Amniotic epithelial cell (primary cell): ENCODE data around the gene KRT73.

Source experiments
- DNase-seq: peaks from one replicate; pipeline ENCODE4 v3.0.0-alpha.2; 2010; ENCODE audit warnings: low read depth

The KRT73 gene

DNA sequence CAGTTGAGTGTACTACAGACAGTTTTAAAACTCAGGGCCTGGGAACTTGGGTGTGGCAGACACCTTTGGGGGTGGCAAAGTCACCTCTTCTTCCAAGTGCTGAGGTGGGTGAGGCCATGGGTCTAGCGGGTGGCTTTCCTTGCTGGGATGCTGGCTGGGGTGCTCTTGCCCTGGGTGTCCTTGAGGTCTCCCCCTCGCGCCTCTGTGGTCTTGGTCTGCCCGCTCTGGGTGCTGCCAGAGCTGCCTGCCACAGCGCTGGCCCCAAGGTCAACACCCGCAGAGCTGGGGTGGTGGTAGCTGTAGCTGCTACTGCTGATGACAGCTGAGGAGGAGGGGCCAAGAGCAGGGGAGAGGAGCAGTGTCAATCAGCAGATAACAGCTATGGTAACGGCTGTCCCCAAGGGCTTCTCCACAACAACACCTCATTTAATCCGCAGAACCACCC lies 51.5 kb downstream of the KRT73 start:
- no peak for DNase-seq

DNA sequence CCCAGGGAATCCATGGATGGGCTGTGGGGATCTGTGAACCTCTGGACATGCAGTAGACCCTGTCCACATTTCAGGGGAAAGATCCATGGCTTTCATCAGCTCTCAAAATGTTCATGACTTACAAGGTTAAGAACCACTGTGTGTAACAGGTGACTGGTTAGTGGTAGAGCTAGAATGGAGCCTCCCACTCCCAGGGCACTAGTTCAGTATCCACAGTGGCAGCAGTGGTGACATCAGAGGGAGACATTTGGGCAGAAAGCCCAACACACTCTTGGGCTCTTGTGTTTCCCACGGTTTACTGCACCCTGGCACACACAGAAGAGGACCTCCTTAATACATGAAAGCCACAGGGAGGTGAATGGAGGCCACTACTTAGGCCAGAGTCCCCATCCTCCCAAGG lies 53.8 kb downstream of the KRT73 start:
- DNase-seq, result no peak

- peak; percentile 12 for DNase-seq
Measured at GRCh38 chr12:52561880-52562449, 56.4 kb downstream of the KRT73 start.

DNA sequence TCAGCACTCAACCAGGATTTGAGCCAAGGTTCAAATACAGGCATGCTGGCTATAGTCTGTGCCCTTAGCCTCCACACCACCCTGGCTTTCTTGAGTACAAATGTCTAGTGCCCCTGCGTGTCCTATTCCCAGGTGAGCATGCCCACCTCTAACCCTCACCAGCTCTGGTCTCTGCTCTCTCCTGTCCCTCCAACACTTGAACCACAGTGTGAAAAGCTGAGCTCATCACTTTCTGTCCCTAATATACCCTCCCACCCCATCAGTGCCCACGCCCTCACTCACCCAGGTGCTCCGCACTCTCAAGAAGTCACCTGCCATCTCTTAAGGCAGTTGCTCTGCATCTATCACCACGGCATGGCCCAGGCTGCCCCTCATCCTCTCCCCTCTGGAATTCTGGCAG lies 58.4 kb downstream of the KRT73 start:
- DNase-seq, result no peak

DNA sequence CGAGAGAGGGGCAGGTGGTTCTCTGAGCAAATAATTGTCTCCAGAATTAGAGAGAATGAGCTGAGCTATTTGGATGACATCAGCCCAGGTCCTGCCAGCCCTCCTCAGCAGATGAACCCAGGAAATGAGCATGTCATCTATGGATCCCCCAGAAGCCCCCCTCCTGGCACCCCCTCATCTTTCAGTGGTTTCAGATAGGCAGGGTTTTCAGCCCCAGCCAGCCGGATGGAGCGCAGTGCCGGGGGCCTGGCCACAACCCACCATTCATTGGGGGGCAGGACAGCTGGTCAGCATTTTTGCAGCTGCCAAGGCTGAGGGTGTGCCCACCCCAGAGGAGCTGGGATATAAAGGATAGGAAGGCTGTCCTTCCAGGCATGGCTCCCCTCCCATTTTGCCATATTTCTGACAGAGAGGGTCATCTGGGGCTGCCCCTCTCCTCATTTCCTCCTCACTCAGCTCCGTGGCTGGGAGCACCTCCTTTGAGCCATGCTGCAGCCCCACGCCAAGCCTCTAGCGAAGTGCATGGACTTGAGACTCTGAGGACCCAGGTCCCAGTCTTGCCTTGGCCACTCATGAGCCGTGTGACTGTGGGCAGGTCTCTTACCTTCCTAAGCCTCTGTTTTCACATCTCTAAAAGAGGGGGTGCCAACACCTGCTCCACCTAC lies 59.4 kb downstream of the KRT73 start:
- no peak for DNase-seq
